ENCODE data around the gene CLTC.

DNA sequence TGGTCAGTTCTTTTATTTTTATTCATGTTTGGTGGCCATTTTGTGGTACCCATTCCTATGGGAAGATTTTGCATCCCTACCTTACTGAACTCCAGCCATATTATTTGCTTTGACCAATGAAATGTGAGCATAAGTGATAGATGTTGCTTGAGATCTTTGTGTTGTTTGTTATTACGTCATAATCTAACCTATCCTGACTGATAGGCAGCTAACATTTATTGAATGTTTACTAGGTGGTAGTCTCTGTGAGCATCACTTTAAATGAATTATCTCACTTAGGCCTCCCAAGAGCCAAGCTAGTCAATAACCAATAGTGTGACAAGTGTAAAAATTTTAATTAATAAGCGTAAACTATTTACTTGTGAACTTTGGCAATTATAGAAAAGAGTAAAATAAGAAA, 125.3 kb downstream of the CLTC start:
- TF ChIP-seq, protein P1, sequence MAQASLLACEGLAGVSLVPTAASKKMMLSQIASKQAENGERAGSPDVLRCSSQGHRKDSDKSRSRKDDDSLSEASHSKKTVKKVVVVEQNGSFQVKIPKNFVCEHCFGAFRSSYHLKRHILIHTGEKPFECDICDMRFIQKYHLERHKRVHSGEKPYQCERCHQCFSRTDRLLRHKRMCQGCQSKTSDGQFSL (CRISPR knock-in tag; IDR thresholded peaks at IDR 0.05) = no peak
- TF ChIP-seq RFXAP (CRISPR knock-in tag; IDR thresholded peaks at IDR 0.05; ENCODE audit: borderline replicate concordance) = no peak
- TF ChIP-seq ZNF274 (CRISPR knock-in tag; IDR thresholded peaks at IDR 0.05) = no peak
- no peak for TF ChIP-seq KLF16 (CRISPR knock-in tag; IDR thresholded peaks at IDR 0.05)
- no peak for TF ChIP-seq XRCC5 (optimal IDR thresholded peaks at IDR 0.05; ENCODE audit: low read length)
- TF ChIP-seq RELA (CRISPR knock-in tag; IDR thresholded peaks at IDR 0.05) = no peak
